K562 (cell line): Measurements from ENCODE around the gene ANKRD44. TPM values are rescaled to one million over a fixed set of nuclear protein-coding genes. Genes with fewer than 3 reads are reported as not detected.

Experiments used
- ATAC-seq: fragments of 200-7000 bp; cut with Tn5 transposase; 3 replicates; pipeline ENCODE4 v1.9.1; 2020; ENCODE audit warnings: moderate library complexity
- BruUV-seq: library from RNA; stranded (reverse); fragments of 400-500 nt; replicated peaks from 2 replicates; lab custom pipeline; 2021; lab: Mats Ljungman, UMichigan
- CTCF ChIA-PET: fragments of 300-600 bp; formaldehyde crosslinking; extraction: SDS; loops from one replicate; lab custom pipeline; 2021; ENCODE audit warnings: low intra/inter-chr PET ratio; lab: Yijun Ruan, JAX
- POLR2A ChIA-PET: fragments of 300-600, 350-650 bp; sonication (Branson Sonifier 250); formaldehyde crosslinking; extraction: SDS; loops from one replicate; lab custom pipeline; 2021; ENCODE audit warnings: antibody characterized with exemption, inconsistent platforms; lab: Yijun Ruan, JAX
- DNase-seq, 4 experiments: peaks; one replicate each; pipeline versions ENCODE4 v3.0.0 to v3.0.0-alpha.2; 2011 to 2018; ENCODE audit warnings: low spot score in 3 of 4, mixed read lengths in 3 of 4; ENCODE audit errors: extremely low read depth in 1 of 4
- FAIRE-seq: peaks from 2 replicates; lab custom pipeline; 2011; peaks lifted over from hg19 to GRCh38; lab: Jason Lieb, UNC
- H2AFZ ChIP-seq: 2 replicates; pipeline ENCODE4 v1.6.0; 2011; ENCODE audit warnings: low read depth, low read length, control low read depth, inconsistent platforms
- H3K27ac ChIP-seq: fragments of 200-600 bp; 3 replicates; pipeline ENCODE4 v1.8.0; 2011; ENCODE audit warnings: low read depth, mild to moderate bottlenecking, control low read depth, inconsistent platforms, low read length, moderate library complexity, mixed read lengths; ENCODE audit errors: extremely low read depth
- H3K27me3 ChIP-seq, 2 experiments: fragments of 300-600 bp in 1 of 2; 2 replicates in 1 of 2; 3 replicates in 1 of 2; pipeline versions ENCODE4 v1.6.0 to v1.8.0; 2011; ENCODE audit warnings: inconsistent platforms in 2 of 2, low read length in 2 of 2, mild to moderate bottlenecking in 1 of 2, mixed read lengths in 1 of 2, moderate library complexity in 1 of 2; ENCODE audit not compliant: control insufficient read depth in 2 of 2, insufficient read depth in 2 of 2
- H3K36me3 ChIP-seq: fragments of 300-600 bp; 3 replicates; pipeline ENCODE4 v1.8.0; 2011; ENCODE audit warnings: mild to moderate bottlenecking, low read length, inconsistent platforms; ENCODE audit not compliant: control insufficient read depth, insufficient read depth
- H3K4me1 ChIP-seq, 2 experiments: fragments of 200-600 bp in 1 of 2; replicated peaks in 1 of 2; 2 replicates in 1 of 2; 3 replicates in 1 of 2; pipeline versions ENCODE4 v1.5.1 to v1.8.0; 2011; ENCODE audit warnings: inconsistent platforms in 2 of 2, low read length in 2 of 2, mild to moderate bottlenecking in 1 of 2, mixed read lengths in 1 of 2, moderate library complexity in 1 of 2; ENCODE audit not compliant: control insufficient read depth in 2 of 2, insufficient read depth in 2 of 2
- H3K4me2 ChIP-seq: 2 replicates; pipeline ENCODE4 v1.6.1; 2011; ENCODE audit warnings: low read length, control low read depth, inconsistent platforms, mixed read lengths; ENCODE audit not compliant: insufficient read depth
- H3K4me3 ChIP-seq: fragments of 200-600 bp; sonication (generic), shearing (Covaris generic); 2 replicates; pipeline ENCODE4 v1.5.1; 2016; ENCODE audit warnings: control low read depth, inconsistent platforms
- H3K79me2 ChIP-seq: fragments of 200-600 bp; 3 replicates; pipeline ENCODE4 v1.8.0; 2011; ENCODE audit warnings: low read length, inconsistent platforms; ENCODE audit not compliant: control insufficient read depth, insufficient read depth
- H3K9ac ChIP-seq, 2 experiments: 2 replicates each; pipeline versions ENCODE4 v1.6.0 to v1.6.1; 2011; ENCODE audit warnings: low read depth in 2 of 2, low read length in 2 of 2, control low read depth in 1 of 2, inconsistent platforms in 1 of 2, mild to moderate bottlenecking in 1 of 2, mixed read lengths in 1 of 2; ENCODE audit not compliant: insufficient read depth in 1 of 2
- H3K9me1 ChIP-seq: one replicate; pipeline ENCODE4 v1.6.0; 2011; ENCODE audit warnings: inconsistent platforms, mild to moderate bottlenecking, low read length, moderate library complexity; ENCODE audit not compliant: control insufficient read depth, insufficient read depth
- H3K9me3 ChIP-seq: replicated peaks from 2 replicates; pipeline ENCODE4 v1.5.1; 2011; ENCODE audit warnings: low read depth, low read length, inconsistent platforms; ENCODE audit not compliant: control insufficient read depth, insufficient read depth
- H4K20me1 ChIP-seq: replicated peaks from 2 replicates; pipeline ENCODE4 v1.6.1; 2011; ENCODE audit warnings: low read length, inconsistent platforms, mixed read lengths; ENCODE audit not compliant: control insufficient read depth, insufficient read depth
- CEBPG ChIP-seq, 3 experiments: fragments of 200-800 bp in 1 of 3; sonication (Bioruptor generic) in 1 of 3; sonication (generic) in 1 of 3; formaldehyde crosslinking in 1 of 3; IDR thresholded peaks in 2 of 3; conservative IDR thresholded peaks in 1 of 3; 2 replicates each; pipeline versions ENCODE4 v1.6.1 to v1.8.0; 2016 to 2022; ENCODE audit warnings: missing compliant biosample characterization in 2 of 3, missing genetic modification characterization in 2 of 3, mild to moderate bottlenecking in 1 of 3, missing genetic modification reagents in 1 of 3
- JUNB ChIP-seq: fragments of 450-650 bp; formaldehyde crosslinking; conservative IDR thresholded peaks from 2 replicates; pipeline ENCODE4 v1.4.0; 2020; ENCODE audit warnings: mild to moderate bottlenecking
- TEAD1 ChIP-seq, 2 experiments: fragments of 450-650 bp in 1 of 2; sonication (generic) in 1 of 2; formaldehyde crosslinking; IDR thresholded peaks; 2 replicates each; pipeline versions ENCODE4 v1.4.0 to v1.8.0; 2020 to 2022; ENCODE audit warnings: mild to moderate bottlenecking in 2 of 2, missing genetic modification reagents in 1 of 2
- ZBTB8A ChIP-seq: fragments of 450-650 bp; IDR thresholded peaks from 2 replicates; pipeline ENCODE4 v1.6.1; 2018; ENCODE audit warnings: mild to moderate bottlenecking, moderate library complexity; ENCODE audit not compliant: partially characterized antibody
- ZNF212 ChIP-seq: fragments of 450-650 bp; formaldehyde crosslinking; IDR thresholded peaks from 2 replicates; pipeline ENCODE4 v1.4.0; 2020; ENCODE audit warnings: mild to moderate bottlenecking
- ZNF778 ChIP-seq: fragments of 450-650 bp; formaldehyde crosslinking; IDR thresholded peaks from 2 replicates; pipeline ENCODE4 v1.4.0; 2020; ENCODE audit warnings: mild to moderate bottlenecking, moderate library complexity
- WGBS: fragments of 100-300 bp; shearing (Covaris generic); methylation state at CpG from one replicate; pipeline ENCODE4 v1.1.6; 2016; ENCODE audit warnings: low coverage, mixed read lengths; ENCODE audit not compliant: insufficient coverage; ENCODE audit errors: missing lambda C conversion rate; 5-methylcytosine and 5-hydroxymethylcytosine counted together
- in situ Hi-C: fragments of 300-500 bp; cut with MboI; formaldehyde crosslinking; loops from 4 replicates; pipeline ENCODE4 v1.15.0; 2018; ENCODE audit warnings: inconsistent platforms, mixed read lengths
- intact Hi-C: fragments of 100-400 bp; cut with micrococcal nuclease; formaldehyde crosslinking; loops from 2 replicates; pipeline ENCODE4 v1.14.2; 2022
- polyA plus RNA-seq, 8 experiments: library from polyadenylated mRNA; depleted of rRNA in 4 of 8; stranded (reverse) in 5 of 8; unstranded in 3 of 8; fragments of >200 nt; fragmentation: Nextera tagmentation in 2 of 8; fragmentation: Illumina TruSeq in 1 of 8; extraction: Ambion mirVana in 2 of 8; extraction: Trizol in 1 of 8; gene quantifications; 2 replicates each; pipeline versions ENCODE4 v1.2.1 to v1.2.3, GENCODE V29; 2011 to 2014; ENCODE audit warnings: inconsistent platforms in 1 of 8, missing spikeins in 1 of 8
- total RNA-seq, 7 experiments: library from RNA; depleted of rRNA in 6 of 7; stranded (reverse); fragments of >200 nt in 6 of 7; fragmentation: Illumina TruSeq in 2 of 7; extraction: Trizol in 2 of 7; gene quantifications; 2 replicates each; pipeline versions ENCODE4 v1.2.1 to v1.2.3, GENCODE V29; 2011 to 2021; ENCODE audit warnings: low replicate concordance in 1 of 7
- TF ChIP-seq, protein P1 (sequence below): fragments of 200-800 bp; sonication (Bioruptor generic); IDR thresholded peaks from 2 replicates; pipeline ENCODE4 v1.6.1; 2017; ENCODE audit warnings: missing genetic modification characterization, missing compliant biosample characterization
- TF ChIP-seq, protein P2 (sequence below): IDR thresholded peaks from 2 replicates; pipeline ENCODE4 v1.6.1; 2014; ENCODE audit warnings: antibody characterized with exemption
- TF ChIP-seq, protein P3 (sequence below): sonication (generic); formaldehyde crosslinking; IDR thresholded peaks from 2 replicates; pipeline ENCODE4 v1.8.0; 2022; ENCODE audit warnings: mild to moderate bottlenecking, missing genetic modification reagents, borderline replicate concordance

Gene ANKRD44
- total and polyA plus RNA-seq, 9 of the 15 experiments (the other 6 are each of a cell fraction or from before 2014, with no cell fraction given): 0.03 to 0.64 (median 0.07) TPM; not detected in 3

DNA sequence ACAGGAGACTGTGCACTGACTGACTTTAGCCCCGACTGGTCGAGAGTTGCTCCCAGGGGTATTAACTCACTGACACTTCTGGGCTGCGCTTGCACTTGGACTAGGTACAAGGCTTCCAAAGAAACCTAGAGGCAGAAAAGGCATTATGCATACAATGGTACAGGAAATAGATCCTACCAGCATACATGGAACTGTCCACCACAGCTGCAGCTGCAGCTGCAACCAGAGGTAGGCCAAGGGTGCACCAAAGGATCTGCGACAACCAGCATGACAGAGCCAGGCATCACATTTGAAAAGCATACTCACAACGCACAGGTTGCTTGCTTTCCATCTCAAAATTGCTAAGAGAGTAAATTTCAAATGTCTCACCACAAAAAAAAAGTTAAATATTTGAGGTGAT lies 361.5 kb downstream of the ANKRD44 start (continued):
- TF ChIP-seq JUNB (no peak), CEBPG (CRISPR knock-in tag; IDR thresholded peaks at IDR 0.05) (no peak), CEBPG (tag; conservative IDR thresholded peaks at IDR 0.05 in 1 of 2, IDR thresholded peaks at IDR 0.05 in 1 of 2) (no peak), TEAD1 (CRISPR knock-in tag; IDR thresholded peaks at IDR 0.05) (no peak)
- TF ChIP-seq, all 486 proteins: peak for 0

DNA sequence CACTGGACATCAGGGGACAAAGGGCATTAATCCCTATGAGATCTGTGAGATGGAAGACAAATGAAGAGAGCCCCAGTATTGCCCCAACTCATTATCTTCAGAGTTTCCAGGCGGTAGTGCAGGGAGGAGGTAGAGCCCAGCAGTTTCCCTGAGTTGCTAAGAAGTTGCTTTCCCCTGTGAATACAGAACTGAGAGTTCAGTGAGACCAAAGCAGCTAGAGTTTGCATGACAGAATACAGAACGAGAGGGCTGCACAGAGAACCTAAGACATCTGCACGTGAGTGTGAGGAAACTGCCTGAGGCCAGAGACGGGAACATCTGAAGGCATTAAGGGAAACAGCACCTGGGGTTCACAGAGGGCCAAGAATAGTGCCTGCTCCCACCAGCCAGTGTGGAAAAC lies 366.0 kb downstream of the ANKRD44 start:
- WGBS: 0% methylated on average over 4 of the region's 4 CpGs
- Histone ChIP-seq H3K36me3 (no peaks in the 10 kb centered on the region), H4K20me1 (no peaks in the 10 kb centered on the region), H3K9ac (no peak overlapping the region), H3K4me2 (no peak overlapping the region), H3K4me3 (no peak overlapping the region), H3K9me1 (no peaks in the 10 kb centered on the region), H2AFZ (no peak overlapping the region), H3K27me3 (no peaks in the 10 kb centered on the region), H3K79me2 (no peaks in the 10 kb centered on the region), H3K9me3 (no peaks in the 10 kb centered on the region), H3K27ac (no peak overlapping the region), H3K4me1 (no peaks in the 10 kb centered on the region)
- in situ Hi-C loops (no loop called here), intact Hi-C loops (no loop called here)
- BruUV-seq: no TSS peak
- FAIRE-seq: no peak
- ChIA-PET POLR2A (no interaction called here), CTCF (no interaction called here)
- DNase-seq: no peak
- no peak for ATAC-seq
- TF ChIP-seq, protein P1, sequence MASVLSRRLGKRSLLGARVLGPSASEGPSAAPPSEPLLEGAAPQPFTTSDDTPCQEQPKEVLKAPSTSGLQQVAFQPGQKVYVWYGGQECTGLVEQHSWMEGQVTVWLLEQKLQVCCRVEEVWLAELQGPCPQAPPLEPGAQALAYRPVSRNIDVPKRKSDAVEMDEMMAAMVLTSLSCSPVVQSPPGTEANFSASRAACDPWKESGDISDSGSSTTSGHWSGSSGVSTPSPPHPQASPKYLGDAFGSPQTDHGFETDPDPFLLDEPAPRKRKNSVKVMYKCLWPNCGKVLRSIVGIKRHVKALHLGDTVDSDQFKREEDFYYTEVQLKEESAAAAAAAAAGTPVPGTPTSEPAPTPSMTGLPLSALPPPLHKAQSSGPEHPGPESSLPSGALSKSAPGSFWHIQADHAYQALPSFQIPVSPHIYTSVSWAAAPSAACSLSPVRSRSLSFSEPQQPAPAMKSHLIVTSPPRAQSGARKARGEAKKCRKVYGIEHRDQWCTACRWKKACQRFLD (CRISPR knock-in tag): no peak
- TF ChIP-seq ZNF212 (CRISPR knock-in tag) (no peak), ZNF778 (CRISPR knock-in tag) (no peak), ZBTB8A (no peak)
- TF ChIP-seq, protein P2, sequence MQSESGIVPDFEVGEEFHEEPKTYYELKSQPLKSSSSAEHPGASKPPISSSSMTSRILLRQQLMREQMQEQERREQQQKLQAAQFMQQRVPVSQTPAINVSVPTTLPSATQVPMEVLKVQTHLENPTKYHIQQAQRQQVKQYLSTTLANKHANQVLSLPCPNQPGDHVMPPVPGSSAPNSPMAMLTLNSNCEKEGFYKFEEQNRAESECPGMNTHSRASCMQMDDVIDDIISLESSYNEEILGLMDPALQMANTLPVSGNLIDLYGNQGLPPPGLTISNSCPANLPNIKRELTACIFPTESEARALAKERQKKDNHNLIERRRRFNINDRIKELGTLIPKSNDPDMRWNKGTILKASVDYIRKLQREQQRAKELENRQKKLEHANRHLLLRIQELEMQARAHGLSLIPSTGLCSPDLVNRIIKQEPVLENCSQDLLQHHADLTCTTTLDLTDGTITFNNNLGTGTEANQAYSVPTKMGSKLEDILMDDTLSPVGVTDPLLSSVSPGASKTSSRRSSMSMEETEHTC: no peak
- TF ChIP-seq, protein P3, sequence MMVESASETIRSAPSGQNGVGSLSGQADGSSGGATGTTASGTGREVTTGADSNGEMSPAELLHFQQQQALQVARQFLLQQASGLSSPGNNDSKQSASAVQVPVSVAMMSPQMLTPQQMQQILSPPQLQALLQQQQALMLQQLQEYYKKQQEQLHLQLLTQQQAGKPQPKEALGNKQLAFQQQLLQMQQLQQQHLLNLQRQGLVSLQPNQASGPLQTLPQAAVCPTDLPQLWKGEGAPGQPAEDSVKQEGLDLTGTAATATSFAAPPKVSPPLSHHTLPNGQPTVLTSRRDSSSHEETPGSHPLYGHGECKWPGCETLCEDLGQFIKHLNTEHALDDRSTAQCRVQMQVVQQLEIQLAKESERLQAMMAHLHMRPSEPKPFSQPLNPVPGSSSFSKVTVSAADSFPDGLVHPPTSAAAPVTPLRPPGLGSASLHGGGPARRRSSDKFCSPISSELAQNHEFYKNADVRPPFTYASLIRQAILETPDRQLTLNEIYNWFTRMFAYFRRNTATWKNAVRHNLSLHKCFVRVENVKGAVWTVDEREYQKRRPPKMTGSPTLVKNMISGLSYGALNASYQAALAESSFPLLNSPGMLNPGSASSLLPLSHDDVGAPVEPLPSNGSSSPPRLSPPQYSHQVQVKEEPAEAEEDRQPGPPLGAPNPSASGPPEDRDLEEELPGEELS (CRISPR knock-in tag): no peak
